Measurements from ENCODE around the gene DYNC1LI2. TPM values are rescaled to one million over a fixed set of nuclear protein-coding genes. Genes with fewer than 3 reads are reported as not detected.

The DYNC1LI2 gene
- total RNA-seq, 1 donor from 2014 or later = 63.1 TPM

DNA sequence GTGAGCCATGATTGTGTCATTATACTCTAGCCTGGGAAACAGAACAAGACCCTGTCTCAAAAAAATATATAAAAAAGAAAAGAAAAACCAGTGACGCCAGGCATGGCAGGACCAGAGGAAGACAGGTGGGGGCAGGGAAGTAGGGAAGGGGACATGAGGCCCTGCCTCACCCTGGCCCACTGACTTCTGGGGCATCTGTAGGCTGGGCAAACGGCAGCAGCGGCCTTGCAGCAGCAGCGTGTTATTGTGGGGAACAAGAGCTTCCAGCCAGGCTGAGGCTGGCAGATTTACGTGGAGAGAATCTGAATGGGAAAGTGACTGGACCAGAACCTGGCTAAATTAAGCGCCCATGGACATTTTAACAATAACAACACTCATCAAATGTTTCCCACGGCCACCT lies 74.2 kb downstream of the DYNC1LI2 start:
- no peak overlapping the region for H3K4me3 ChIP-seq (ENCODE audit: low read depth, low read length)
- no peak for DNase-seq (ENCODE audit: low read depth)
- TF ChIP-seq, protein P1, sequence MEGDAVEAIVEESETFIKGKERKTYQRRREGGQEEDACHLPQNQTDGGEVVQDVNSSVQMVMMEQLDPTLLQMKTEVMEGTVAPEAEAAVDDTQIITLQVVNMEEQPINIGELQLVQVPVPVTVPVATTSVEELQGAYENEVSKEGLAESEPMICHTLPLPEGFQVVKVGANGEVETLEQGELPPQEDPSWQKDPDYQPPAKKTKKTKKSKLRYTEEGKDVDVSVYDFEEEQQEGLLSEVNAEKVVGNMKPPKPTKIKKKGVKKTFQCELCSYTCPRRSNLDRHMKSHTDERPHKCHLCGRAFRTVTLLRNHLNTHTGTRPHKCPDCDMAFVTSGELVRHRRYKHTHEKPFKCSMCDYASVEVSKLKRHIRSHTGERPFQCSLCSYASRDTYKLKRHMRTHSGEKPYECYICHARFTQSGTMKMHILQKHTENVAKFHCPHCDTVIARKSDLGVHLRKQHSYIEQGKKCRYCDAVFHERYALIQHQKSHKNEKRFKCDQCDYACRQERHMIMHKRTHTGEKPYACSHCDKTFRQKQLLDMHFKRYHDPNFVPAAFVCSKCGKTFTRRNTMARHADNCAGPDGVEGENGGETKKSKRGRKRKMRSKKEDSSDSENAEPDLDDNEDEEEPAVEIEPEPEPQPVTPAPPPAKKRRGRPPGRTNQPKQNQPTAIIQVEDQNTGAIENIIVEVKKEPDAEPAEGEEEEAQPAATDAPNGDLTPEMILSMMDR (conservative IDR thresholded peaks at IDR 0.05; ENCODE audit: low read depth, low read length) = no peak

DNA sequence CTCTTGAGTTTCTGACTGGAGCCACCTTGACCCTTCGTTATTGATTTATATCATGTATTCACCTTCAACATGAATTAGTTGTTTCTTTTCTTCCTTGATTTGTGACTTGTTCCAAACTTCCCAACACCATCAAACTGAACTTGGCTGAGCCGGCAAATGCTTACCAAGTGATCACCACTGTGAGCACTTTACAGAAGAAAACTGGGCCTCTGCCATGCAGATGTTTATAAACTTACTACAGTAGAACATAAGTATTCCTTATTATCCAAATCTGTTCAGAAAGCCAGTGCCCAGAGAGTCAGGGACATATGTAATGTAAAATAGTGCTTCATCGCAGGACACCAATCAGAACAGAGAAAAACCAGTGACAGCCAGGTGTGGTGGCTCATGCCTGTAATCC lies 74.8 kb downstream of the DYNC1LI2 start:
- no peak for DNase-seq (ENCODE audit: low read depth)
- TF ChIP-seq, protein P1 (conservative IDR thresholded peaks at IDR 0.05; ENCODE audit: low read depth, low read length) = no peak

DNA sequence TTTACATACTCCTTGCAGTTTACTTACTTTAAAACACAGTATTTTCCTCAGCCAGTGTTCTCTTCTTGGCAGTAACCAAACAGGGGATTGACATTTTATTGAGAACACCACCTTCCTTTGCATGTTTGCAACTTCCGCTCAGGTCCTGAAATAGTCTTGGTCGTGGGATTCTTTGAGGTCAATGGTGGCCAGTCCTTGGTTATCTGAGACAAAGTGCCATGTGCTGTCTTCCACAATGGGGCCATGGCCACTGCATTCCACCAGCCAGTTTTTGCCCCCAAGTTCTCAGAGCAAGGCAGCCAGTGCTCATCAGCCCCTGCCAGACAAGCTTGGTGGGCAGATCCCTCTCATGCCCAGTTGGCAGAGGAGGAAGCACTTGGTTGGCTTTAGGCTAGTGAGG lies 77.7 kb downstream of the DYNC1LI2 start:
- DNase-seq (ENCODE audit: low read depth) = no peak
- no peak overlapping the region for H3K4me3 ChIP-seq (ENCODE audit: low read depth, low read length)
- TF ChIP-seq, protein P1 (conservative IDR thresholded peaks at IDR 0.05; ENCODE audit: low read depth, low read length) = no peak

More for the DNA sequence above, 74.8 kb downstream of the DYNC1LI2 start:
- no peak overlapping the region for H3K4me3 ChIP-seq (ENCODE audit: low read depth, low read length)

Other genes with a start within 250 kb of the DYNC1LI2 start
- gene TK2, start 201.5 kb downstream of the DYNC1LI2 start, total RNA-seq = 13.7 and 20.1 TPM in 2 replicates
- 136 and 159 TPM in 2 replicates for gene CKLF, start 199.0 kb downstream of the DYNC1LI2 start, total RNA-seq
- gene CMTM1, start 185.2 kb downstream of the DYNC1LI2 start, total RNA-seq = 4.3 and 5.0 TPM in 2 replicates
- 0.29 and 1.8 TPM in 2 replicates for gene CMTM2, start 172.1 kb downstream of the DYNC1LI2 start, total RNA-seq
- gene CMTM3, start 146.9 kb downstream of the DYNC1LI2 start, total RNA-seq = 122 and 141 TPM in 2 replicates
- gene CMTM4, start 54.9 kb downstream of the DYNC1LI2 start, total RNA-seq = 16.8 and 35.1 TPM in 2 replicates
- gene TERB1, start 50.0 kb upstream of the DYNC1LI2 start, total RNA-seq = not detected in 2 replicates
- 92.3 and 115 TPM in 2 replicates for gene NAE1, start 79.4 kb upstream of the DYNC1LI2 start, total RNA-seq
- 0.12 TPM in 1 of 2 replicates, not detected in the other for gene CA7, start 92.8 kb upstream of the DYNC1LI2 start, total RNA-seq
- 2.4 and 5.2 TPM in 2 replicates for gene PDP2, start 128.9 kb upstream of the DYNC1LI2 start, total RNA-seq
- gene CDH16, start 167.3 kb upstream of the DYNC1LI2 start, total RNA-seq = 0.14 and 0.81 TPM in 2 replicates
- 6.5 and 40.2 TPM in 2 replicates for gene RRAD, start 173.9 kb upstream of the DYNC1LI2 start, total RNA-seq
- gene CIAO2B, start 182.8 kb upstream of the DYNC1LI2 start, total RNA-seq = 123 and 178 TPM in 2 replicates
- 10.9 and 20.9 TPM in 2 replicates for gene CES2, start 183.9 kb upstream of the DYNC1LI2 start, total RNA-seq
- 0.75 TPM in 1 of 2 replicates, not detected in the other for gene CES3, start 209.7 kb upstream of the DYNC1LI2 start, total RNA-seq
- gene CES4A, start 237.0 kb upstream of the DYNC1LI2 start, total RNA-seq = 0.52 and 2.0 TPM in 2 replicates

Data from epithelial cell of proximal tubule (primary cell).